ENCODE measurements around the gene CKMT2. TPM values are rescaled to one million over a fixed set of nuclear protein-coding genes. Genes with fewer than 3 reads are reported as not detected.

CKMT2 gene
- total and polyA plus RNA-seq, 9 donors: 6.2 to 28.3 (median 12.6) TPM

- TF ChIP-seq POLR2A (IDR thresholded peaks at IDR 0.05) (no peak), EP300 (IDR thresholded peaks at IDR 0.05) (no peak)
- TF ChIP-seq, protein P1, sequence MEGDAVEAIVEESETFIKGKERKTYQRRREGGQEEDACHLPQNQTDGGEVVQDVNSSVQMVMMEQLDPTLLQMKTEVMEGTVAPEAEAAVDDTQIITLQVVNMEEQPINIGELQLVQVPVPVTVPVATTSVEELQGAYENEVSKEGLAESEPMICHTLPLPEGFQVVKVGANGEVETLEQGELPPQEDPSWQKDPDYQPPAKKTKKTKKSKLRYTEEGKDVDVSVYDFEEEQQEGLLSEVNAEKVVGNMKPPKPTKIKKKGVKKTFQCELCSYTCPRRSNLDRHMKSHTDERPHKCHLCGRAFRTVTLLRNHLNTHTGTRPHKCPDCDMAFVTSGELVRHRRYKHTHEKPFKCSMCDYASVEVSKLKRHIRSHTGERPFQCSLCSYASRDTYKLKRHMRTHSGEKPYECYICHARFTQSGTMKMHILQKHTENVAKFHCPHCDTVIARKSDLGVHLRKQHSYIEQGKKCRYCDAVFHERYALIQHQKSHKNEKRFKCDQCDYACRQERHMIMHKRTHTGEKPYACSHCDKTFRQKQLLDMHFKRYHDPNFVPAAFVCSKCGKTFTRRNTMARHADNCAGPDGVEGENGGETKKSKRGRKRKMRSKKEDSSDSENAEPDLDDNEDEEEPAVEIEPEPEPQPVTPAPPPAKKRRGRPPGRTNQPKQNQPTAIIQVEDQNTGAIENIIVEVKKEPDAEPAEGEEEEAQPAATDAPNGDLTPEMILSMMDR (IDR thresholded peaks at IDR 0.05): no peak
- H3K27me3 ChIP-seq: no peaks in the 10 kb centered on the region
- H3K27ac ChIP-seq: no peak overlapping the region
- intact Hi-C loops (cut with DNase I): no loop called here
- H3K9me3 ChIP-seq: no peaks in the 10 kb centered on the region
- no peak for DNase-seq
- peaks cover 10% of the 10 kb centered on the region for H3K4me1 ChIP-seq (ENCODE audit: insufficient read depth)
- no peak overlapping the region for H3K4me3 ChIP-seq
- WGBS, 3 donors: 77 to 96% (median 93%) methylated on average over 1 of the region's 1 CpG
- H3K36me3 ChIP-seq: no peaks in the 10 kb centered on the region
Observed at GRCh38 chr5:81303563-81303962, 70.4 kb downstream of the CKMT2 start.

GRCh38 chr5:81305785-81306184 lies 72.7 kb downstream of the CKMT2 start:
- H3K4me1 ChIP-seq (ENCODE audit: insufficient read depth): peaks cover 8% of the 10 kb centered on the region
- no peaks in the 10 kb centered on the region for H3K27me3 ChIP-seq
- no peaks in the 10 kb centered on the region for H3K9me3 ChIP-seq
- TF ChIP-seq POLR2A (IDR thresholded peaks at IDR 0.05) (no peak), EP300 (IDR thresholded peaks at IDR 0.05) (no peak)
- TF ChIP-seq, protein P1 (IDR thresholded peaks at IDR 0.05): no peak
- DNase-seq: no peak
- no peak overlapping the region for H3K27ac ChIP-seq
- no peaks in the 10 kb centered on the region for H3K36me3 ChIP-seq
- intact Hi-C loops (cut with DNase I): no loop called here
- no peak overlapping the region for H3K4me3 ChIP-seq

DNA sequence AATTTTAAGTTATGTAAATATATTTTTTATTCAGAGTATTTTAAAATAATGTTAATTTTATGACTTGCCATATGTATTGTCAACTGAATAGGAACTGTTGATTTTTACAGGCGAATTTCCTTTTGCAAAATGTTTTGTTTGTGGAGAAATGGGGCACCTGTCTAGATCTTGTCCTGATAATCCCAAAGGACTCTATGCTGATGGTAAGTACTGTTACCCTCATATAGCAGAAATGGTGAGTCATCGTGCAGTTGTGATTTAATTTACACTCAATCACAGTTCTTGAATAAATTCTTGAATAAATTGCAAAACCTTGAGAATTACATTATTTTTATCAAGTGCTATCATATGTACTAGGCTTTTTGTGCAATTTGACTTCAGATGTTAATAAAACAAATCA lies 75.7 kb downstream of the CKMT2 start:
- WGBS, 3 donors: 92 to 96% (median 94%) methylated on average over 2 of the region's 2 CpGs
- Histone ChIP-seq H3K27me3 (no peaks in the 10 kb centered on the region), H3K9me3 (no peaks in the 10 kb centered on the region), H3K27ac (no peak overlapping the region), H3K4me1 (ENCODE audit: insufficient read depth) (no peaks in the 10 kb centered on the region), H3K4me3 (no peak overlapping the region), H3K36me3 (no peaks in the 10 kb centered on the region)
- no peak for DNase-seq
- intact Hi-C loops (cut with DNase I): no loop called here
- TF ChIP-seq EP300 (IDR thresholded peaks at IDR 0.05): no peak
- no peak for TF ChIP-seq POLR2A (IDR thresholded peaks at IDR 0.05)
- TF ChIP-seq, protein P1 (IDR thresholded peaks at IDR 0.05): no peak

GRCh38 chr5:81310402-81311063 lies 77.4 kb downstream of the CKMT2 start:
- no peaks in the 10 kb centered on the region for H3K36me3 ChIP-seq
- DNase-seq: no peak

GRCh38 chr5:81313278-81313677 lies 80.2 kb downstream of the CKMT2 start:
- TF ChIP-seq, protein P1 (IDR thresholded peaks at IDR 0.05): no peak
- no peak for TF ChIP-seq POLR2A (IDR thresholded peaks at IDR 0.05)
- no peak for TF ChIP-seq EP300 (IDR thresholded peaks at IDR 0.05)
- Histone ChIP-seq H3K4me1 (ENCODE audit: insufficient read depth) (no peaks in the 10 kb centered on the region), H3K27me3 (no peaks in the 10 kb centered on the region), H3K27ac (no peak overlapping the region), H3K36me3 (no peaks in the 10 kb centered on the region), H3K9me3 (no peaks in the 10 kb centered on the region), H3K4me3 (no peak overlapping the region)
- DNase-seq: no peak
- intact Hi-C loops (cut with DNase I): no loop called here

More at GRCh38 chr5:81310402-81311063, 77.4 kb downstream of the CKMT2 start:
- H3K4me1 ChIP-seq (ENCODE audit: insufficient read depth): no peaks in the 10 kb centered on the region
- H3K9me3 ChIP-seq: no peaks in the 10 kb centered on the region
- intact Hi-C loops (cut with DNase I): no loop called here
- H3K27ac ChIP-seq: no peak overlapping the region
- H3K27me3 ChIP-seq: no peaks in the 10 kb centered on the region
- 85 to 93% (median 90%) methylated on average over 1 of the region's 1 CpG for WGBS, 3 donors
- TF ChIP-seq EP300 (IDR thresholded peaks at IDR 0.05): no peak
- H3K4me3 ChIP-seq: no peak overlapping the region

All from ovary (tissue), 9 donors.